ENCODE data around the gene ADCY5. TPM values are rescaled to one million over a fixed set of nuclear protein-coding genes. Genes with fewer than 3 reads are reported as not detected.

Gene ADCY5
- total RNA-seq, 1 experiment from 2014 or later: 0.49 TPM

DNA sequence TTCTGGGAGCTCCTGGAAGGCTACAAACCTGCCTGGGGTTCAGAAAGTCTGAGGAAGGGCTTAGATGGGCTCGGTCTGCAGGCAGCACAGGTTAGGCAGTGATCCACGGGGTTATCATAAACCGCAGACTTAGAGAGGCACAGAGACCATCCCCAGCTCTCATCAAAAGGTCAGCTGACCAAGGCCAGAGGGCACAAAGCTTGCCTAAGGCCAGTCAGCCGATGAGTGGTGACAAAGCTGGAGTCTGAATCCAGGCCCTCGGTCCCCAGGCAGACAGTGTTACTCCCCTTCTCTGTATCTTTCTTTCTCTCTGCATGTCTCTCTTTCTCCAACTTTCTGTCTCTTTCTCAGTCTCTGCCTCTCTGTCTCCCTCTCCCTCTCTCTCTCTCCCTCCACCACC is 56.5 kb downstream of the ADCY5 start:
- intact Hi-C loops (cut with micrococcal nuclease): no loop called here
- H3K79me2 ChIP-seq (ENCODE audit: insufficient read depth, low read length): no peaks in the 10 kb centered on the region
- H3K9ac ChIP-seq (ENCODE audit: low read length): no peak overlapping the region
- ChIA-PET POLR2A (no interaction called here), RAD21 (ENCODE audit: low non-redundant PET in 1 of 2, low total read pairs in 2 of 2, uncharacterized antibody in 2 of 2, unreplicated experiment in 2 of 2) (no interaction called here), CTCF (no interaction called here)
- H3K27me3 ChIP-seq (ENCODE audit: insufficient read depth, low read length): peaks cover 4% of the 10 kb centered on the region; the same call in 1 of the 2 replicates
- no peaks in the 10 kb centered on the region for H3K9me3 ChIP-seq (ENCODE audit: control insufficient read depth in 1 of 2, insufficient read depth in 1 of 2, low read depth in 1 of 2, low read length in 2 of 2)
- H2AFZ ChIP-seq (ENCODE audit: low read depth, low read length, poor library complexity, severe bottlenecking): no peak overlapping the region
- TF ChIP-seq SP1 (IDR thresholded peaks at IDR 0.05; ENCODE audit: low read depth): no peak
- TF ChIP-seq TCF7L2 (IDR thresholded peaks at IDR 0.05; ENCODE audit: borderline replicate concordance, extremely low read depth, insufficient read depth, insufficient read length): no peak
- no peak for TF ChIP-seq EZH2 (IDR thresholded peaks at IDR 0.05)
- TF ChIP-seq POLR2A (IDR thresholded peaks at IDR 0.05; ENCODE audit: borderline replicate concordance, extremely low read depth, insufficient read depth, insufficient read length): no peak
- TF ChIP-seq CEBPB (IDR thresholded peaks at IDR 0.05; ENCODE audit: low read depth): no peak
- TF ChIP-seq SRF (IDR thresholded peaks at IDR 0.05; ENCODE audit: low read depth): no peak
- TF ChIP-seq FOSL1 (IDR thresholded peaks at IDR 0.05; ENCODE audit: low read depth): no peak
- no peak for TF ChIP-seq ZBTB33 (IDR thresholded peaks at IDR 0.05; ENCODE audit: extremely low read depth, insufficient replicate concordance, low read length)
- H4K20me1 ChIP-seq (ENCODE audit: insufficient read depth): no peaks in the 10 kb centered on the region
- DNase-seq (ENCODE audit: low read depth, low spot score) (no peak), ATAC-seq (no peak)
- BruUV-seq (replicated peaks): no TSS peak
- H3K4me2 ChIP-seq (ENCODE audit: low read length): no peak overlapping the region
- H3K4me3 ChIP-seq (replicated peaks in 1 of 2; ENCODE audit: low read depth in 1 of 2, low read length in 2 of 2): no peak overlapping the region
- no peaks in the 10 kb centered on the region for H3K9me2 ChIP-seq (ENCODE audit: insufficient read depth)
- no peaks in the 10 kb centered on the region for H3K36me3 ChIP-seq (ENCODE audit: control insufficient read depth in 1 of 2, insufficient read depth in 2 of 2, low read length in 2 of 2)
- no peak overlapping the region for H3K27ac ChIP-seq (ENCODE audit: low read depth, low read length)
- no peaks in the 10 kb centered on the region for H3K4me1 ChIP-seq (ENCODE audit: control insufficient read depth in 1 of 2, insufficient read depth in 2 of 2, low read length in 2 of 2)
